Subcutaneous adipose tissue (tissue), 4 donors: Measurements from ENCODE around the gene MVK. TPM values are rescaled to one million over a fixed set of nuclear protein-coding genes. Genes with fewer than 3 reads are reported as not detected.

Experiments used
- total RNA-seq, 4 donors: library from RNA; depleted of rRNA; stranded (reverse); fragments of >200 nt; gene quantifications; one replicate each; pipeline ENCODE4 v1.1.0, GENCODE V29; 2016
- TF ChIP-seq, protein P1 (sequence below): fragments of 450-650 bp; IDR thresholded peaks from one replicate; pipeline ENCODE4 v1.5.1; 2016; ENCODE audit warnings: low read depth, mild to moderate bottlenecking, control low read depth, antibody characterized with exemption, moderate library complexity

The MVK gene
- total RNA-seq, 4 donors from 2014 or later = 5.4 to 15.1 (median 11.5) TPM

DNA sequence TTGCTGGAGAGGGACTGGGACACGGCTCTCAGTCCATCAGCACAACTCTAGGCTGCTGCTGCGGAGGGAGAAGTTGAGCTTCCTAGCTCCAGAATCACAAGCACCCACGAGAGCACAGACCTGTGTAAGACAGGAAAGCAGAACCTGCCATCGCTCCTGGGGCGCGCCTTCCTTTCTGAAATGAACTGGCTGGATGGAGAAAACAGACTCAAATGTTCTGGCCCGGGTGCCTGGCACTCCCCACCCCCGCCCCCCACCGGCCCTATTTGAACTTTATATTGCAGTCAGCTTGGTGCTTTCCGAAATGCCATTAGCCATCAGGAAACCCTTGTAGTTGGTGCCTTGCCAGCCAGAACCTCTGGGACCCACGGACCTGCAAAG is 23.8 kb downstream of the MVK start:
- TF ChIP-seq, protein P1, sequence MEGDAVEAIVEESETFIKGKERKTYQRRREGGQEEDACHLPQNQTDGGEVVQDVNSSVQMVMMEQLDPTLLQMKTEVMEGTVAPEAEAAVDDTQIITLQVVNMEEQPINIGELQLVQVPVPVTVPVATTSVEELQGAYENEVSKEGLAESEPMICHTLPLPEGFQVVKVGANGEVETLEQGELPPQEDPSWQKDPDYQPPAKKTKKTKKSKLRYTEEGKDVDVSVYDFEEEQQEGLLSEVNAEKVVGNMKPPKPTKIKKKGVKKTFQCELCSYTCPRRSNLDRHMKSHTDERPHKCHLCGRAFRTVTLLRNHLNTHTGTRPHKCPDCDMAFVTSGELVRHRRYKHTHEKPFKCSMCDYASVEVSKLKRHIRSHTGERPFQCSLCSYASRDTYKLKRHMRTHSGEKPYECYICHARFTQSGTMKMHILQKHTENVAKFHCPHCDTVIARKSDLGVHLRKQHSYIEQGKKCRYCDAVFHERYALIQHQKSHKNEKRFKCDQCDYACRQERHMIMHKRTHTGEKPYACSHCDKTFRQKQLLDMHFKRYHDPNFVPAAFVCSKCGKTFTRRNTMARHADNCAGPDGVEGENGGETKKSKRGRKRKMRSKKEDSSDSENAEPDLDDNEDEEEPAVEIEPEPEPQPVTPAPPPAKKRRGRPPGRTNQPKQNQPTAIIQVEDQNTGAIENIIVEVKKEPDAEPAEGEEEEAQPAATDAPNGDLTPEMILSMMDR = no peak

DNA sequence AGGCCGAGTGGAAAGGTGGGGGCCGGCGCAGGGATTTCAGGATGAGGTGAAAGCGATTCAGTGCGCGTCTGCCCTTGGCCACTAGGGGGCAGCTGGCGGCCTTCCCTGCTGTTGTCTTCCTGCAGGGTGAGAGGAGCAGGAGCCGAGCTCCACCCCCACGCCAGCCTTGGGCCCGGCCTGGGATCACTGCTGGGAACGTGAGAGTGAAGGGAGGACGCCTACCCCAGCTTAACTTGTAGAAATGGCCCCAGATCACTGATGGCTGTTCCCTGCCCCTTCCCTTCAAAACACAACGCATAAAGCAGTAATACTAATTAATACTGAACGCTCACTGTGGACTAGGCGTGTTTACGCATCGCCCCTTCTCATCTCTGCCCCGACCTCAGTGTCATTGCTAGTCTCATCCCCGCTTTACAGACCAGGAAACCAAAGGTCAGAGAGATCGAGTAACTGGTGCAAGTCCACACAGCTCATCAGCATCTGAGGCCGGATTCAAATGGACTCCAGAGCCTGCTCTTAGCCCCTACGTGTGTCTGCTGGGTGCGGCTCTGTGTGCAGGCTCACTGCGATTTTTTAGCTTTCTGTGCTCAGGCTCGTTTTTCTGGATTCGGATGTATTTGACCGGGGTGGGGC is 24.3 kb downstream of the MVK start:
- TF ChIP-seq, protein P1 = no peak

DNA sequence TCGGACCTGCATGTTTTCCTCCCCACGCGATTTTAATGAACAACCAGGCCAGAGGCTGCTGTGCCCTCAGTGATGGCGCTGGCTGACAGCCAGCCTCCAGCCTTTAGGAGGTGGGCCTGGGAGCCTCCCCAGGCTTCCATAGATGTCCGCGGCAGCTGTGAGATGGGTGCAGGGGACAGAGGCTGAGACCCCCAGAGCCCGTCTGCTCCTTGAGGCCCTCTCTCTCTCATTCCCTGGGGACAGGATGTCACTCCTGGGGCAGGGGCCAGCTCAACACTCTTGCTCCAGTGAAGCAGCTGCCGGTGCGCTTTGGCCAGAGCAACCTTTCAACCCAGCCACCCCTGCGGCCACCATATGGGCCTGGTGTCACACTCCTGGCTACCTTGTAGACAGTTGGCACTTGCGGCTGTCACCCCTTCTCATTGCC is 24.8 kb downstream of the MVK start:
- TF ChIP-seq, protein P1 = no peak

DNA sequence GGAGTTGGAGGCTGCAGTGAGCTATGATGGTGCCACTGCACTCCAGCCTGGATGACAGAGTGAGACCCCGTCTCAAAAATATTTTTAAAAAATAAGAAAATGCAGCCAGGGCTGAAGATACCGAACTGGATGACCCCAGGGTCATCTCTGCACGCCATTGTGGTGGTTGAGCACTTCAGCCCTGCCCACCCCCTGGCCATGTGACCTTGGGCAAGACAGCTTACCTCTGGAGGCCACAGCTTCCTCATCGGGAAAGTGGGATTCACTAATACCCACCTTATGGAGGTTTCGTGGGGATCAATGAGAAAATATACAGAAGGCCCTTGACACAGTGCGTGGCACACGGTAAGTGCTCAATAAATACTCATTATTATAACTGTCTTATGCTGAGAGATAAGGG is 25.5 kb downstream of the MVK start:
- TF ChIP-seq, protein P1 = no peak

DNA sequence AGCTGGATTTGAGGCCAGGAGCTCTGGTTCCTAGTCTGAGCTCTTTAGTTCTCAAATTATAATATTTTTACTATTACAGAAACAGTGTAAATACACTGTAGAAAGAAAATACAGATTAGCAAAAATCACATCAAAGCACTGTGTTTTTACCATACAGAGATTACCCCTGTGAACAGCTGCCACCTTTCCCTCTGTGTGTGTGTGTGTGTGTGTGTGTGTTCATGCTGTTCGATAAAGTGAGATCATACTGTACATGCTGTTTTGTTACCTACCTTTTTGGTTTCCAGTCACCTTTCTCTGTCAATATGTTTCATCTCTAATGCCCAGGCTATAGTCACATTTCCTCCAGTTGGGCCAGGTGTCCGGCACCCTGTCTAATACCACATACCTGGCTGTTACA is 26.9 kb downstream of the MVK start:
- TF ChIP-seq, protein P1 = no peak

DNA sequence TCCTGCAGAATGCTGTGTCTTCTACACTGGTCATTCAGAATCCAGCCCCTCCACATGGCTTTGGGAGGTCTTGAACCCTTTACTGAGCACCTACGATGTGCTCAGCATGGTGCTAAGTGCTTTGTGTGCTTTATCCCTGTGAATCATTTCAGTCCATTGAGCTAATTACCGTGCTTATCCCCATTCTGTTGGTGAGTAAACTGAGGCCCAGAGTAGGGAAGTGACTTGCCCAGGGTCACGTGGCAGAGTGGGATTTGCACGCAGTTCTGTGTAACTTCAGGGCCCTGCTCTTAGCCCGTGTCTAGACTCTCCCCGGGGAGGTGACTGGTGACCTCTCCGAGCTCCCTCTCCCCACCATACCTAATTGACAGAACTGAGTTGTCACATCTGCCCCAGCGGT is 27.4 kb downstream of the MVK start:
- TF ChIP-seq, protein P1 = no peak

DNA sequence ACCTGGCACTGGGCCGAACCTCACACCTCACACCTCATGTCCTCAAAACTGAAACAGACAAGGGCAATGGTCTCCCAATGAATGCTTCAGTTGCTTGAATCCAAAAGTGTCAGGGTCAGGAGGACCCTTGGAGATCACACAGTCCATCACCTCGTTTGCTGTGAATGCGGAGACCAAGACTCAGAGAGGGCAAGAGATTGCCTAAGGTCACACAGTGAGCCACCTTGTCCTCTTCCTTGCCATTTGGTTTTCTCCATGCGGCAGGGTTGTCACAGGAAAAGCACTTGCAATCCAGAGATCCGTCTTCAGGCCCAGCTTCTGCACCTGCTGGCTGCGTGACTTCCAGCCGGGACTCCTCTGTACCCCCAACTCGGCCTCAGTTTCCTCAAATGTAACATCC is 28.0 kb downstream of the MVK start:
- TF ChIP-seq, protein P1 = no peak
